B cell (primary cell): ENCODE data around the gene DNAH8.

Source experiments
- EZH2 ChIP-seq: IDR thresholded peaks from 2 replicates; pipeline ENCODE4 v1.6.1; 2012; ENCODE audit warnings: borderline replicate concordance, low read depth, mild to moderate bottlenecking, moderate library complexity, low read length; ENCODE audit not compliant: insufficient read depth, poor library complexity, severe bottlenecking
- TF ChIP-seq, protein P1 (sequence below): fragments of 200-600 bp; IDR thresholded peaks from one replicate; pipeline ENCODE4 v1.8.0; 2022; ENCODE audit warnings: antibody characterized with exemption, mild to moderate bottlenecking

DNA sequence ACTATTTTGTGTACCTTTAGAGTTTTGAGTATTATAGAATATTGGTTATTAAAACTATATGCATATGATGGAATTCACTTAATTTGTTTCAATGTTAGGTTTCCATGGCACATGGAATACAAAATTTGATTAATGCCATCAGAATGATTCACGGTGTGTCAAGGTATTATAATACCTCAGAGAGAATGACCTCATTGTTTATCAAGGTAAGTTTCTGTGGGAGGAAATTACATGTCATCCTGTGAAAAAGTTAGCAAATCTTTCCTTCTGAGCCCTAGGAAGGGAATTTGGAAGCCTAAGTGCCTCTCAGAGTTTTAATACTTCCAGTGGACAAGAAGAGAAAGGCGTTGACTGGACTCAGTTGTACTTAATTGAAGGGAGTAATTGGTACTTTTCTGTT lies 40.8 kb downstream of the DNAH8 start:
- TF ChIP-seq, protein P1, sequence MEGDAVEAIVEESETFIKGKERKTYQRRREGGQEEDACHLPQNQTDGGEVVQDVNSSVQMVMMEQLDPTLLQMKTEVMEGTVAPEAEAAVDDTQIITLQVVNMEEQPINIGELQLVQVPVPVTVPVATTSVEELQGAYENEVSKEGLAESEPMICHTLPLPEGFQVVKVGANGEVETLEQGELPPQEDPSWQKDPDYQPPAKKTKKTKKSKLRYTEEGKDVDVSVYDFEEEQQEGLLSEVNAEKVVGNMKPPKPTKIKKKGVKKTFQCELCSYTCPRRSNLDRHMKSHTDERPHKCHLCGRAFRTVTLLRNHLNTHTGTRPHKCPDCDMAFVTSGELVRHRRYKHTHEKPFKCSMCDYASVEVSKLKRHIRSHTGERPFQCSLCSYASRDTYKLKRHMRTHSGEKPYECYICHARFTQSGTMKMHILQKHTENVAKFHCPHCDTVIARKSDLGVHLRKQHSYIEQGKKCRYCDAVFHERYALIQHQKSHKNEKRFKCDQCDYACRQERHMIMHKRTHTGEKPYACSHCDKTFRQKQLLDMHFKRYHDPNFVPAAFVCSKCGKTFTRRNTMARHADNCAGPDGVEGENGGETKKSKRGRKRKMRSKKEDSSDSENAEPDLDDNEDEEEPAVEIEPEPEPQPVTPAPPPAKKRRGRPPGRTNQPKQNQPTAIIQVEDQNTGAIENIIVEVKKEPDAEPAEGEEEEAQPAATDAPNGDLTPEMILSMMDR: no peak
- TF ChIP-seq EZH2: no peak
